Measurements from ENCODE around the gene SCN1B. TPM values are rescaled to one million over a fixed set of nuclear protein-coding genes. Genes with fewer than 3 reads are reported as not detected.

Gene SCN1B
- total and polyA plus RNA-seq, 8 donors, result 2.9 to 15.1 (median 5.7) TPM

Other genes starting within 250 kb of the SCN1B start
- gene ZNF30, start 103.6 kb upstream of the SCN1B start, total RNA-seq, result 1 to 10 TPM; 1.1 to 3.1 (median 2.2) TPM
- 1 to 10 TPM; 2.8 to 3.1 TPM for gene ZNF30, start 103.6 kb upstream of the SCN1B start, polyA plus RNA-seq
- 1 to 10 TPM; 1.5 to 6.4 (median 2.6) TPM for gene ZNF792, start 66.2 kb upstream of the SCN1B start, total RNA-seq
- 1 to 10 TPM; 1.0 to 1.6 TPM for gene ZNF792, start 66.2 kb upstream of the SCN1B start, polyA plus RNA-seq
- 10 to 100 TPM; 47.3 to 97.2 (median 87.4) TPM for gene GRAMD1A, start 30.1 kb upstream of the SCN1B start, total RNA-seq
- 100 to 1,000 TPM in 1 of 2 donors, 10 to 100 TPM in 1; 49.7 to 137 TPM for gene GRAMD1A, start 30.1 kb upstream of the SCN1B start, polyA plus RNA-seq
- 100 to 1,000 TPM in 4 of 6 donors, 10 to 100 TPM in 2; 93.0 to 146 (median 118) TPM for gene HPN, start 11.3 kb downstream of the SCN1B start, total RNA-seq
- gene HPN, start 11.3 kb downstream of the SCN1B start, polyA plus RNA-seq, result 100 to 1,000 TPM; 208 to 238 TPM
- gene FXYD3, start 85.4 kb downstream of the SCN1B start, total RNA-seq, result 10 to 100 TPM; 12.2 to 33.4 (median 16.7) TPM
- gene FXYD3, start 85.4 kb downstream of the SCN1B start, polyA plus RNA-seq, result 10 to 100 TPM; 33.9 to 59.1 TPM
- 1 to 10 TPM in 5 of 6 donors, under 1 TPM in 1; 0.38 to 2.5 (median 1.7) TPM for gene LGI4, start 104.6 kb downstream of the SCN1B start, total RNA-seq
- gene LGI4, start 104.6 kb downstream of the SCN1B start, polyA plus RNA-seq, result 10 to 100 TPM in 1 of 2 donors, 1 to 10 TPM in 1; 8.0 to 17.9 TPM
- gene FXYD1, start 108.4 kb downstream of the SCN1B start, total RNA-seq, result 1 to 10 TPM; 2.8 to 6.8 (median 4.6) TPM
- gene FXYD1, start 108.4 kb downstream of the SCN1B start, polyA plus RNA-seq, result 10 to 100 TPM in 1 of 2 donors, 1 to 10 TPM in 1; 9.3 to 16.1 TPM
- under 1 TPM in 1 of 6 donors, not detected in 5; 0.23 TPM for gene FXYD7, start 112.8 kb downstream of the SCN1B start, total RNA-seq
- gene FXYD7, start 112.8 kb downstream of the SCN1B start, polyA plus RNA-seq, result under 1 TPM in 1 of 2 donors, not detected in 1; 0.61 TPM
- gene FXYD5, start 124.3 kb downstream of the SCN1B start, total RNA-seq, result 10 to 100 TPM in 3 of 6 donors, 1 to 10 TPM in 3; 2.6 to 34.1 (median 9.2) TPM
- gene FXYD5, start 124.3 kb downstream of the SCN1B start, polyA plus RNA-seq, result 100 to 1,000 TPM in 1 of 2 donors, 10 to 100 TPM in 1; 31.9 to 101 TPM
- not detected for gene FAM187B, start 198.3 kb downstream of the SCN1B start, total RNA-seq
- gene FAM187B, start 198.3 kb downstream of the SCN1B start, polyA plus RNA-seq, result not detected
- 100 to 1,000 TPM in 1 of 6 donors, 10 to 100 TPM in 5; 51.6 to 103 (median 67.0) TPM for gene LSR, start 218.5 kb downstream of the SCN1B start, total RNA-seq
- gene LSR, start 218.5 kb downstream of the SCN1B start, polyA plus RNA-seq, result 10 to 100 TPM; 46.1 to 67.5 TPM
- 10 to 100 TPM; 46.4 to 84.9 (median 59.8) TPM for gene USF2, start 238.5 kb downstream of the SCN1B start, total RNA-seq
- gene USF2, start 238.5 kb downstream of the SCN1B start, polyA plus RNA-seq, result 100 to 1,000 TPM; 106 to 112 TPM